Activated T-cell treated with anti-CD3 and anti-CD28 coated beads, Interleukin-2, amount 50 U/mL, for 4 hours (primary cell): ENCODE measurements around the gene SPOCK1. TPM values are rescaled to one million over a fixed set of nuclear protein-coding genes. Genes with fewer than 3 reads are reported as not detected.

Source experiments
- ATAC-seq, 2 donors: fragments of 200-7000 bp; cut with Tn5 transposase; one replicate each; pipeline ENCODE4 v1.10.0; 2021
- DNase-seq: peaks from one replicate; pipeline ENCODE4 v3.0.0-alpha.2; 2020
- H3K27me3 Mint-ChIP-seq: one replicate; pipeline ENCODE4 v1.8.0; 2021; ENCODE audit warnings: low read depth, mixed read lengths
- H3K36me3 Mint-ChIP-seq: one replicate; pipeline ENCODE4 v1.8.0; 2022; ENCODE audit warnings: mixed read lengths; ENCODE audit not compliant: insufficient read depth
- H3K4me1 Mint-ChIP-seq: one replicate; pipeline ENCODE4 v1.8.0; 2021; ENCODE audit warnings: low read depth, mixed read lengths
- H3K4me3 Mint-ChIP-seq: one replicate; pipeline ENCODE4 v1.8.0; 2021; ENCODE audit warnings: mild to moderate bottlenecking, moderate library complexity, mixed read lengths
- H3K9me3 Mint-ChIP-seq: one replicate; pipeline ENCODE4 v1.8.0; 2021; ENCODE audit warnings: mixed read lengths
- total RNA-seq, 3 donors: library from RNA; stranded (reverse); gene quantifications; one replicate each; pipeline ENCODE4 v1.2.1, GENCODE V29; 2021

Gene SPOCK1
- total RNA-seq, 3 donors from 2014 or later, result not detected

GRCh38 chr5:137340881-137341280, 158.2 kb downstream of the SPOCK1 start:
- no peaks in the 10 kb centered on the region for H3K9me3 Mint-ChIP-seq
- ATAC-seq, result no peak
- no peak for DNase-seq
- no peaks in the 10 kb centered on the region for H3K27me3 Mint-ChIP-seq
- H3K4me3 Mint-ChIP-seq, result no peak overlapping the region
- no peaks in the 10 kb centered on the region for H3K4me1 Mint-ChIP-seq
- no peaks in the 10 kb centered on the region for H3K36me3 Mint-ChIP-seq

GRCh38 chr5:137336565-137337120, 162.5 kb downstream of the SPOCK1 start:
- ATAC-seq (no peak), DNase-seq (no peak)
- Mint-ChIP-seq H3K4me1 (no peaks in the 10 kb centered on the region), H3K36me3 (no peaks in the 10 kb centered on the region), H3K4me3 (no peak overlapping the region), H3K27me3 (peaks cover 2% of the 10 kb centered on the region), H3K9me3 (no peaks in the 10 kb centered on the region)

- DNase-seq, result no peak
- no peak overlapping the region for H3K4me3 Mint-ChIP-seq
- H3K4me1 Mint-ChIP-seq, result no peaks in the 10 kb centered on the region
- ATAC-seq, result no peak
- H3K9me3 Mint-ChIP-seq, result no peaks in the 10 kb centered on the region
- peaks cover 2% of the 10 kb centered on the region for H3K27me3 Mint-ChIP-seq
- no peaks in the 10 kb centered on the region for H3K36me3 Mint-ChIP-seq
Observed at GRCh38 chr5:137336161-137336560, 163.0 kb downstream of the SPOCK1 start.

GRCh38 chr5:137335493-137335892, 163.6 kb downstream of the SPOCK1 start:
- Mint-ChIP-seq H3K9me3 (no peaks in the 10 kb centered on the region), H3K4me3 (no peak overlapping the region), H3K36me3 (no peaks in the 10 kb centered on the region), H3K4me1 (no peaks in the 10 kb centered on the region), H3K27me3 (peaks cover 2% of the 10 kb centered on the region)
- no peak for DNase-seq
- ATAC-seq, result no peak

- no peak for DNase-seq
- Mint-ChIP-seq H3K9me3 (no peaks in the 10 kb centered on the region), H3K4me3 (no peak overlapping the region), H3K27me3 (peaks cover 2% of the 10 kb centered on the region), H3K36me3 (no peaks in the 10 kb centered on the region), H3K4me1 (no peaks in the 10 kb centered on the region)
- no peak for ATAC-seq
Observed at GRCh38 chr5:137333928-137334327, 165.2 kb downstream of the SPOCK1 start.

- H3K9me3 Mint-ChIP-seq, result no peaks in the 10 kb centered on the region
- H3K4me1 Mint-ChIP-seq, result no peaks in the 10 kb centered on the region
- DNase-seq (no peak), ATAC-seq (no peak)
- H3K4me3 Mint-ChIP-seq, result no peak overlapping the region
- no peaks in the 10 kb centered on the region for H3K36me3 Mint-ChIP-seq
- peaks cover 2% of the 10 kb centered on the region for H3K27me3 Mint-ChIP-seq
Observed at GRCh38 chr5:137333475-137333874, 165.7 kb downstream of the SPOCK1 start.

- Mint-ChIP-seq H3K4me1 (no peaks in the 10 kb centered on the region), H3K27me3 (peaks cover 2% of the 10 kb centered on the region), H3K9me3 (no peaks in the 10 kb centered on the region), H3K36me3 (no peaks in the 10 kb centered on the region), H3K4me3 (no peak overlapping the region)
- DNase-seq, result no peak
- no peak for ATAC-seq
Observed at GRCh38 chr5:137332296-137332695, 166.8 kb downstream of the SPOCK1 start.

GRCh38 chr5:137329586-137330296, 169.4 kb downstream of the SPOCK1 start:
- H3K27me3 Mint-ChIP-seq, result peaks cover 2% of the 10 kb centered on the region
- H3K9me3 Mint-ChIP-seq, result no peaks in the 10 kb centered on the region
- H3K36me3 Mint-ChIP-seq, result no peaks in the 10 kb centered on the region
- DNase-seq (no peak), ATAC-seq (no peak)
- H3K4me1 Mint-ChIP-seq, result no peaks in the 10 kb centered on the region
- no peak overlapping the region for H3K4me3 Mint-ChIP-seq

GRCh38 chr5:137328991-137329390, 170.1 kb downstream of the SPOCK1 start:
- Mint-ChIP-seq H3K4me3 (no peak overlapping the region), H3K9me3 (no peaks in the 10 kb centered on the region), H3K4me1 (no peaks in the 10 kb centered on the region), H3K27me3 (peaks cover 2% of the 10 kb centered on the region), H3K36me3 (no peaks in the 10 kb centered on the region)
- ATAC-seq (no peak), DNase-seq (no peak)

- no peak for ATAC-seq
- Mint-ChIP-seq H3K4me1 (no peaks in the 10 kb centered on the region), H3K9me3 (no peaks in the 10 kb centered on the region), H3K27me3 (peaks cover 2% of the 10 kb centered on the region), H3K4me3 (no peak overlapping the region), H3K36me3 (no peaks in the 10 kb centered on the region)
- DNase-seq, result no peak
Observed at GRCh38 chr5:137328463-137328862, 170.7 kb downstream of the SPOCK1 start.

GRCh38 chr5:137325721-137326120, 173.4 kb downstream of the SPOCK1 start:
- Mint-ChIP-seq H3K9me3 (no peaks in the 10 kb centered on the region), H3K27me3 (peaks cover 4% of the 10 kb centered on the region), H3K4me3 (no peak overlapping the region), H3K4me1 (no peaks in the 10 kb centered on the region), H3K36me3 (no peaks in the 10 kb centered on the region)
- ATAC-seq (no peak), DNase-seq (no peak)

- Mint-ChIP-seq H3K4me3 (no peak overlapping the region), H3K36me3 (no peaks in the 10 kb centered on the region), H3K9me3 (no peaks in the 10 kb centered on the region), H3K27me3 (peaks cover 10% of the 10 kb centered on the region), H3K4me1 (no peaks in the 10 kb centered on the region)
- DNase-seq (no peak), ATAC-seq (no peak)
Observed at GRCh38 chr5:137320056-137321045, 178.8 kb downstream of the SPOCK1 start.

GRCh38 chr5:137318027-137318426, 181.1 kb downstream of the SPOCK1 start:
- Mint-ChIP-seq H3K9me3 (no peaks in the 10 kb centered on the region), H3K36me3 (no peaks in the 10 kb centered on the region), H3K4me1 (no peaks in the 10 kb centered on the region), H3K4me3 (no peak overlapping the region), H3K27me3 (peaks cover 15% of the 10 kb centered on the region)
- no peak for ATAC-seq
- no peak for DNase-seq

- H3K36me3 Mint-ChIP-seq, result no peaks in the 10 kb centered on the region
- H3K27me3 Mint-ChIP-seq, result peaks cover 18% of the 10 kb centered on the region
- ATAC-seq, result no peak
- H3K4me1 Mint-ChIP-seq, result no peaks in the 10 kb centered on the region
- H3K4me3 Mint-ChIP-seq, result no peak overlapping the region
- DNase-seq, result no peak
- H3K9me3 Mint-ChIP-seq, result no peaks in the 10 kb centered on the region
Observed at GRCh38 chr5:137316346-137316736, 182.8 kb downstream of the SPOCK1 start.
